ENCODE measurements around the gene FA2H.
A peak's percentile ranks its signal among the peaks of the same experiment; 100 is the strongest.

Gene FA2H

GRCh38 chr16:74720579-74720978 is 54.0 kb downstream of the FA2H start:
- H3K4me2 ChIP-seq (ENCODE audit: low read length): 0 out of 2 replicates have a peak overlapping the region, but pooled peaks have one; percentile 24
- no peaks in the 10 kb centered on the region for H3K27me3 ChIP-seq (ENCODE audit: low read depth, low read length)
- H3K79me2 ChIP-seq (ENCODE audit: low read length): no peaks in the 10 kb centered on the region
- no peaks in the 10 kb centered on the region for H3K9me3 ChIP-seq (ENCODE audit: insufficient read depth, low read length)
- no peak for TF ChIP-seq EZH2phosphoT487 (IDR thresholded peaks at IDR 0.05; ENCODE audit: low read depth)
- TF ChIP-seq, protein P1, sequence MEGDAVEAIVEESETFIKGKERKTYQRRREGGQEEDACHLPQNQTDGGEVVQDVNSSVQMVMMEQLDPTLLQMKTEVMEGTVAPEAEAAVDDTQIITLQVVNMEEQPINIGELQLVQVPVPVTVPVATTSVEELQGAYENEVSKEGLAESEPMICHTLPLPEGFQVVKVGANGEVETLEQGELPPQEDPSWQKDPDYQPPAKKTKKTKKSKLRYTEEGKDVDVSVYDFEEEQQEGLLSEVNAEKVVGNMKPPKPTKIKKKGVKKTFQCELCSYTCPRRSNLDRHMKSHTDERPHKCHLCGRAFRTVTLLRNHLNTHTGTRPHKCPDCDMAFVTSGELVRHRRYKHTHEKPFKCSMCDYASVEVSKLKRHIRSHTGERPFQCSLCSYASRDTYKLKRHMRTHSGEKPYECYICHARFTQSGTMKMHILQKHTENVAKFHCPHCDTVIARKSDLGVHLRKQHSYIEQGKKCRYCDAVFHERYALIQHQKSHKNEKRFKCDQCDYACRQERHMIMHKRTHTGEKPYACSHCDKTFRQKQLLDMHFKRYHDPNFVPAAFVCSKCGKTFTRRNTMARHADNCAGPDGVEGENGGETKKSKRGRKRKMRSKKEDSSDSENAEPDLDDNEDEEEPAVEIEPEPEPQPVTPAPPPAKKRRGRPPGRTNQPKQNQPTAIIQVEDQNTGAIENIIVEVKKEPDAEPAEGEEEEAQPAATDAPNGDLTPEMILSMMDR (IDR thresholded peaks at IDR 0.05; ENCODE audit: low read depth, low read length): no peak
- H3K4me3 ChIP-seq (ENCODE audit: low read length): no peak overlapping the region
- H3K9ac ChIP-seq (ENCODE audit: low read length): no peak overlapping the region
- H3K4me1 ChIP-seq (ENCODE audit: low read length): peaks cover 4% of the 10 kb centered on the region; the same call in 1 of the 2 replicates
- no peaks in the 10 kb centered on the region for H3K36me3 ChIP-seq (replicated peaks; ENCODE audit: low read depth, low read length)
- no peak overlapping the region for H3K27ac ChIP-seq (ENCODE audit: low read length)
- no peak overlapping the region for H2AFZ ChIP-seq (ENCODE audit: low read depth, low read length)
- no peaks in the 10 kb centered on the region for H4K20me1 ChIP-seq (ENCODE audit: insufficient read depth, low read length)

DNA sequence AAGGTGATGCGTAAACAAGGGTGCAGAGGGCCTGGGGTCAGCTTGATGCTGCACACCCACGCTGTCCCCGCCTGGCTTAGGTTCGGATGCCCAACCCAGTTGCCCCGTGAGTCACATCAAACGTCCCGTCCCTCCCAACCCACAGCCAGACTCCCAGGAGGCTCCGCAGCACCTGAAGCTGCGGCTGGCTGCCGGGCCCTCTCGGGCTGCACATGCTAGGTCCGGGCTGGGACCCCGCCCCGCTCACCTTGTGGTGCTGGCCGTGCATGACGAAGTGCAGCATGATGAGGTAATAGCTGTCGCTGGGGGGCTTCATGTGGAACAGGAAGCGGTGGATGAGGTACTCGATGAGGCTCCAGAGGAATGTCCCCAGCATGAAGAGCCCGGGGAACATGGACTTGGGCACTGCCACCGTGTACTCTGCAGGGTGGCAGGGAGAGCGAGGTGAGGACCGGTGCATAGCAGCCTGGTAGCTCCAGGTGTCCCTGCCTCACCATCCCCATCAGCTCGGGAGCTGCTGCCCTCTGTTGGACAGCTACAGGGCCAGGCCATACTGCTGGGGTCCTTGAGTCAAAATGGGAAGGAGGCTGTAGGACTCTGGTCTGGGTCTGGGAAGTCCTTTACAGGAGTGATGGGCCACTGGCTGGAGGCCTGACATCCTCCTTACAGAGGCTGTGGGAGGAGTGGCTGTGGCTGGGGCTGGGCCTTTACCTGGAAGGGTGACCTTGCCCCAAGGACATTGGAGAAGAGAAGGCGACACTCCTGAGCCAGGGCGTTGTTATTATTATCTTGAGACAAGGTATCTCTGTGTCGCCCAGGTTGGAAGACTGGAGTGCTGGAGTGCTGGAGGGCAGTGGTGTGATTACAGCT is 55.6 kb downstream of the FA2H start:
- Histone ChIP-seq H3K79me2 (ENCODE audit: low read length) (no peaks in the 10 kb centered on the region), H3K36me3 (replicated peaks; ENCODE audit: low read depth, low read length) (no peaks in the 10 kb centered on the region), H3K27ac (ENCODE audit: low read length) (no peak overlapping the region), H2AFZ (ENCODE audit: low read depth, low read length) (no peak overlapping the region), H3K27me3 (ENCODE audit: low read depth, low read length) (no peaks in the 10 kb centered on the region), H3K4me3 (ENCODE audit: low read length) (no peak overlapping the region), H3K9ac (ENCODE audit: low read length) (no peak overlapping the region), H3K4me2 (ENCODE audit: low read length) (no peak overlapping the region), H3K4me1 (ENCODE audit: low read length) (peaks cover 4% of the 10 kb centered on the region; the same call in 1 of the 2 replicates), H3K9me3 (ENCODE audit: insufficient read depth, low read length) (no peaks in the 10 kb centered on the region), H4K20me1 (ENCODE audit: insufficient read depth, low read length) (no peaks in the 10 kb centered on the region)
- TF ChIP-seq, protein P1 (IDR thresholded peaks at IDR 0.05; ENCODE audit: low read depth, low read length): no peak; the same call in 1 of the 2 replicates
- no peak for TF ChIP-seq EZH2phosphoT487 (IDR thresholded peaks at IDR 0.05; ENCODE audit: low read depth)

DNA sequence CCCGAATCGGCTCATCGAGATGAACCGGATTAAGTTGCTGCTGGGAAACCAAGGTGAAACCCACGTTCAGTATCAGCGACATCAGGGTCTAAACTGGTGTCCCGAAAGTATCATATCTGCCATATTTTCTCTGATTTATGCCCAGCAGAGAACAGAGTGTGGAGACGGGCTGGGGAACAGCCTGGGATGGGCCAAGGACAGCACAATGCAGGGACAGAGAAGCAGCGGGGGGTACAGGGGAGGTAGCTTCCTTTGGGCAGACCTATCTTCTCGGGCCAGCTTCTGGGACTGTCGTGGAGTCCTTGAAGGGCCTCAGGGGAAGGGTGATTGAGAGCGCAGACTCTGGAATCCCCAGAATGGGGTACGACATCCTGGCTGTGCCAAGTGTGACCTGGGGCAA is 56.5 kb downstream of the FA2H start:
- Histone ChIP-seq H3K9me3 (ENCODE audit: insufficient read depth, low read length) (no peaks in the 10 kb centered on the region), H3K36me3 (replicated peaks; ENCODE audit: low read depth, low read length) (no peaks in the 10 kb centered on the region), H3K27me3 (ENCODE audit: low read depth, low read length) (no peaks in the 10 kb centered on the region), H3K4me2 (ENCODE audit: low read length) (no peak overlapping the region), H3K79me2 (ENCODE audit: low read length) (no peaks in the 10 kb centered on the region), H4K20me1 (ENCODE audit: insufficient read depth, low read length) (no peaks in the 10 kb centered on the region), H3K4me3 (ENCODE audit: low read length) (no peak overlapping the region), H2AFZ (ENCODE audit: low read depth, low read length) (no peak overlapping the region), H3K4me1 (ENCODE audit: low read length) (peaks cover 4% of the 10 kb centered on the region; the same call in 1 of the 2 replicates), H3K27ac (ENCODE audit: low read length) (no peak overlapping the region), H3K9ac (ENCODE audit: low read length) (no peak overlapping the region)
- TF ChIP-seq, protein P1 (IDR thresholded peaks at IDR 0.05; ENCODE audit: low read depth, low read length): no peak
- no peak for TF ChIP-seq EZH2phosphoT487 (IDR thresholded peaks at IDR 0.05; ENCODE audit: low read depth)

GRCh38 chr16:74717367-74717766 is 57.3 kb downstream of the FA2H start:
- Histone ChIP-seq H3K9me3 (ENCODE audit: insufficient read depth, low read length) (no peaks in the 10 kb centered on the region), H2AFZ (ENCODE audit: low read depth, low read length) (no peak overlapping the region), H3K9ac (ENCODE audit: low read length) (no peak overlapping the region), H3K4me1 (ENCODE audit: low read length) (peaks cover 4% of the 10 kb centered on the region; the same call in 1 of the 2 replicates), H3K36me3 (replicated peaks; ENCODE audit: low read depth, low read length) (no peaks in the 10 kb centered on the region), H3K27ac (ENCODE audit: low read length) (no peak overlapping the region), H3K79me2 (ENCODE audit: low read length) (no peaks in the 10 kb centered on the region), H3K4me3 (ENCODE audit: low read length) (no peak overlapping the region), H4K20me1 (ENCODE audit: insufficient read depth, low read length) (no peaks in the 10 kb centered on the region), H3K4me2 (ENCODE audit: low read length) (no peak overlapping the region), H3K27me3 (ENCODE audit: low read depth, low read length) (no peaks in the 10 kb centered on the region)
- TF ChIP-seq EZH2phosphoT487 (IDR thresholded peaks at IDR 0.05; ENCODE audit: low read depth): no peak
- TF ChIP-seq, protein P1 (IDR thresholded peaks at IDR 0.05; ENCODE audit: low read depth, low read length): no peak
